ENCODE results near the gene ZDHHC14.

The ZDHHC14 gene

DNA sequence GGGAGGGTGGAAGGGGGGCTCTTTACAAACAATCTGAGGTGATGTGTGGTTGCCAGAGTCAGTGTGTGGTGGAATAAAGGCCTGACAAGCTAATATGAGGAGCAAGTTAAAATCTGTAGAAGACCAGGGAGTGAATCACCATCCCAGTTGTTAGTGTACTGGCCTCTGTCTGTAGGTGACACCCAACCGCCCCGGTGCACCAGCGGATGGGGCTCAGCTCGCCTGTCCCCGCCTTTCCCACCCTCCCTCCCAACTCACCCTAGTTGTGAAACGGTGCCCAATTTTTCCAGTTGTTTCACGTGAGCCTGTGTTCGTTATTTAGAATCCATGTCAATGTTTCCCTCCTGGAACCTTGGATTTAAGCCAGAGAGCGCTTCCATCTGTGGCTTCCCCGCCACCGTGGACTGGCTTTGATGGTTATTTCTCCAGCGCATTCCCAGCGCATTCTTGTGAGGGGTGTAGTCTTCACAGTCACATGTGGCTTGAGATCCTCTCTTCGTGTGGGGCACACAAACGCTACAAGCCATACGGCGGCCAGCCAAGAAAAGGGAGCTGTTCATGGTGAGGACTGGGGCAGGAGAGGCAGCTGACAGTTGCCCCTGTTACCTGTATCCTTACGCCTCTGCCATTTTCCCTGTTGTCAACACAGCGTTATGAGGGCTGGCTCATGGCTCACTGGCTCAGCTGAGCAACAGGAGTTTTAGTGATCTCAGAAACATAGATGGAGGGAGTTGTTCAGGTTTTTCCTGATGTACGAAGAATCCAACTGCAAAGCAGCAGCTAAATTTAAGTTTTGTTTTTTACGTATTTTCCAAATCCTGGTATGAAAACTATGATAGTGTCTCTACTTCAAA, 137.6 kb downstream of the ZDHHC14 start:
- no peak for DNase-seq (ENCODE audit: low read depth)

DNA sequence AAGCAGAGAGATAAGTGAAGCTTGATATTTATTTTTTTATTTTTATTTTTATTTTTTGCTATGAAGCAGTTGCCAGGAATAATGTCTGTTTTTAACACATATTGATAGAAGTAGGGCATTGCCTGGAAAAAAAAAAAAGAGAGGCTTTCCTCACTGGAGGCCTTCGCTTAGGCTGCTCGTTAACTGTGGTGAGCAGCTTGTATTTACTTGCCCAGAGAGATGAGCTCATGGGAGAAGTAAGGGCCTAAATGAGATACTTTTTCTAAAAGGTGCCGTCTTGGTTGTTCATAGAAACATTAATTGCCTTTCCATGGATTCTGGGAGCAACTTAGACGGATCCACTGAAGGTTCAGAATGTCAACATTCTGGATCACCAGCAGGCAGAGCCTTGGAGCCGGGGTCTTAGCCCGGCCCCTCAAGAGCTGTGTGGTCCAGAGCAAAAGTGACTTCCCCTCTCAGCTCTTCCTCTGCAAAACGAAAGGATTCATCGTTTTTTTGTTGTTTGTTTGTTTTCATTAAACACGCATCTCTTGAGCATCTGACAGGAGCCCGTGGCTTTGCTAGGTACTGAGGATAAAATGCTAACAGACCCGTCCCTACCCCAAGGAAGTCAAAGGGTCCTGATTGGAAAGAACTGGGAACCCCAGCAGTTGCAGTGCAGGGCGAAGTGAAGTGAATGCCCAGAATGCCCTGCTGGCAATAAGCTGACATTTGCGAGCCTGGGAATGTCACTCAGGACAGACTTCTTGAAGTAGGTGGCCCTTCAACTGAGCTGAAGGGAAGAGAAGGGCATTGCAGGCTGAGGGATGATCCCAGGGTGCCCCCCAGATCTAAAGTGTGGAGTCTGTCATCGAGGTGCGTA, 138.5 kb downstream of the ZDHHC14 start:
- no peak for DNase-seq (ENCODE audit: low read depth)

DNA sequence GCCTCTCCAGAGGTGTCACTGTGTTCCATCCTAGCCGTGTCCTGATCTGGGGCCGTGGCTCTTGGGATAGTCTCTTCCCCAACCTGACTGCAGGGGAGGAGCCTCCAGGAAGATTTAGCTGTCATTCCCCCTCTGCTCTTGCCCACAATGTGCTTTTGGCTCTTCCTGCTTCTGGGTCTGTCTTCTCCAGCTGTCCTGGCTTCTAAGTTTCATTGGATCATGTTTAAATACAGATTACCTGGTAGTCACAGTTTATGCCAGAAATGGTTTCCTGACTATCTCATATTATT, 139.1 kb downstream of the ZDHHC14 start:
- DNase-seq (ENCODE audit: low read depth) = no peak

DNA sequence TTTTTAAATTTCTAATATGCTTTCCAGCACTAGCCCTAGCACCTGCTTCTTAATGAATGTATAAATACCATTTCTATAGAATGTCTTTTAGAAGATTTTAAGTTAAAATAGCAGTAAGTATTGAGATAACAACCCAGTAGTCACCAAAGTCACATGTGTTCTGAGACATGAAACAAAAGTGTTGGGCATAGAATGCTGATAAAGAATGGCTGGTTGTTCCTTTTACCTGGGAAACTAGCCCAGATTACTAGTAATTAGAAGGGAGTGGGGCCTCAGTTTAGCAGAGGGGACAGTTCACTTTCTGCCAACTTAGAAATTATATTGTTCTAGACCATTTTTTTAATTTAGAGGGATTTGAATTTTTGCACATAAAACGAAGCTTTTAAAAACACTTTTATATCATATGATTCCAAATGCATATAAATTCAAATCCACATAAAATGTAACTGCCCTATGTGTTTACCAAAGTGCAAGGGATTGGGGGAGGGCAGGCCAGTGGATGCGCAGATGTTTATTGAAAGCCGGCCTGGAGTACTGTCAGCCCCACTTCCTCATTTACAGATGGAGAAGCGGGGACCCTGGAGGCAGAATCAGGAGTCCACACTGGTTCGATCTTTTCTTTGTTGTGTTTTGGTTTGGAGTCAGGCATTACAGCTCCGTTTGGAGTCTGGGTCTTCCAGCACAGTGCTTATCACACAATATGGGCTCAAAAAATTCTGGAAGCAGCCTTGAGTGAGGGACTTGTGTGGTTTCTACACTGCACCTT, 139.8 kb downstream of the ZDHHC14 start:
- no peak for DNase-seq (ENCODE audit: low read depth)

DNA sequence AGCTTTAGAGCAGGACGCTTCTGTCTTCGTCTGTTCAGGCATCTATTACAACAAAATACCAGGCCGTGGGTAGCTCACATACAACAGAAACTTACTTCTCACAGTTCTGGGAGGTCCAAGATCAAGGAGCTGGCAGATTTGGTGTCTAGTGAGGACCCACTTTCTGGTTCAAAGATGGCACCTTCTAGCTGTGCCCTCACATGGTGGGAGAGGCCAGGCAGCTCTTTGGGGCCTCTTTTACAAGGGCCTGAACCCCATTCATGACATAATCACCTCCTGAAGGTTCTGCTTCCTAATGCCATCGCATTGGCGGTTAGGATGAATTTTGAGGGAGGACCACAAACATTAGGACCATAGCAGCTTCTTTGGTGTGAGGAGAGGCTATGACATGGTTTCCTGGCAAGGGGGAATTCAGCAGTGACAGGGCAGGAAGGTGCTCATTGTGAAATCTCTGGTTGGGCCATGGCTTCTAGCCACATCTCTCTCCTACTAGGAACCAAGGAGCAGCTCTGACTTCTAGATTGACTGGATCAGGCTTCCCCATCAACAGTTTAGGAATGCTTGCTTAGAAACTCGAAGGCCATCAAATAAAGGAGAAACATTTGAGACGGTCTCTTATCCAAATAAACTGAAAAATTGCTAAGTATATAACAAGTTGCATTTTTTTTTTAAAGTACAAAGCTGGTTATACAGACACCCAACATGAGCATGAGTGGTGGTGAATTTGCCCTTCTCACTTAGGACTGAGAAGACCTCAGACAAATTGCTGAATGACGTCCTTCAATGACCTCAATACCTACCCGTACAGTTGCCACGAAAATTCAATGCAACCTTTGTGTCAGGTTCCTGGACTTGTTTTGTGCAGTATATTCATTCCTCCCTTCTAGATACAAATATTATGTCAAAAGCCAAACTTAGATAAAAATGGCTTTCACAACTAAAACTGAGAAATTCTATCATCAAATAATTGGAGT, 140.7 kb downstream of the ZDHHC14 start:
- DNase-seq (ENCODE audit: low read depth) = no peak

DNA sequence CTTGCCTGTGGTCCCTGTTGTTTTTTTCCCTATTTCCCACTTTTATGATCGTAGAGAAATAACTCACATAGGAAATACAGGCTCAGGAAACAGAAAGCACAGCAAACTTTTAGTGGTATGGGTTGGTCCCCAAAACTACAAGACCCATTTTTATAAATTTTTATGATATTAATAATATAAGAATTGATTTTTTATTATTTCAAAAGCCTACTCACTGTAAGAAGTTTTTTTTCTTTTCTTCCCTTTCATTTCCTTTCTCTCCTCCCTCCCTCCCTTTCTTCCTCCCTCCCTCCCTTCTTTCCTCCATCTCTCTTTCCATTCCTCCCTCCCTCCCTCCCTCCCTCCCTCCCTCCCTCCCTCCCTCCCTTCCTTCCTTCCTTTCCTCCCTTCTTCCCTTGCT, 141.5 kb downstream of the ZDHHC14 start:
- DNase-seq (ENCODE audit: low read depth) = no peak

DNA sequence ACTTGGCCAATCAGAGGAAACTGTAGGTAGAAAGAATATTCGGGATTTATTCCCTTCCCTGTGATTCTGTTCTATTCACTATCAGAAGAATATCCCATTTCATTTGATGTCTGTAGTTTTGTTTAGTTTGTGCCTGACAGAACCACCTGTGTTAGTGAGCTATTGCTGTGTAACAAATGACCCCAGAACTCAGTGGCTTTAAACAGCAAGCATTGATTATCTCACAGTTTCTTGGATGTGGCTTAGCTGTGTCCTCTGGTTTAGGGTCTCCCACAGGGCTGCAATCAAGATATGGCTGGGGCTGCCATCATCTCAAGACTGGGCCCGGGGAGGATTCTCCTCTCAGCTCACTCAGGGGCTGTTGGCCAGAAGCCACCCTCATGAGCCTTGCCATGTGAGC, 143.7 kb downstream of the ZDHHC14 start:
- DNase-seq (ENCODE audit: low read depth) = no peak

GRCh38 chr6:157525292-157525889, 144.4 kb downstream of the ZDHHC14 start:
- no peak for DNase-seq (ENCODE audit: low read depth)

- no peak for DNase-seq (ENCODE audit: low read depth)
Measured at GRCh38 chr6:157525918-157526425, 145.0 kb downstream of the ZDHHC14 start.

- DNase-seq (ENCODE audit: low read depth) = no peak
Measured at GRCh38 chr6:157527471-157527907, 146.5 kb downstream of the ZDHHC14 start.

DNA sequence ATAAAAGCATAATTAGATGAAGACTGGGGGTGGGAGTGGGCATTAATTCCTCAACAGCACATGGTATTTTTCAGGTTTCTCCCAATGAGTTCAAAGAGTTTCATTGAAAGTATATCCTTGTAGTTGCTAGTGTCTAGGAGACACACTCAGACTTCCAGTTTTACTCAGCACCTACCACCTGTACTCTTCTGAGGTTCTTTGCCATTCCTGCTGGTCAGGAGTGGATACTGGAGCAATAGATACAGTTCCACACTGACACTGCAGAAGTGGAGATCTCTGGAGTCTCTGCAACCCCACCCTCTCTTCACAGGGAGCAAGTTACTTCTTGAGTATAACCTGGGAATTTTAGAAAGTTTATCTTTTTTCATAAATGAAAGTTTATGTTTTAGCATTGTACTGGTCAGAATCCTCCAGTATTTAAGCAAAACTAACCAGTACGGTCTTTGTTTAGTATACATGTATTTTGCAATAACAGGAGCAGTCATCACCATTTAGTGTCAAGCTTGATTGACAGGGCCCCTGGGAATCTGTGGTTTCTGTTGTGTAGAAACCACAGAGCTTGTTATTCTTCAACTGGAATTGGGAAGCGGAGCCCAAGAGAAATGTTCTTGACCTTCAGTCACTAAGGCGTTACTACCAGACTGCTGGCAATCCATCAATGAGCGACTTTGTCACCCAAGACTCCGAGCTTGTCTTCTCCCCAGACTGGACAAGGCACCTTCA, 148.1 kb downstream of the ZDHHC14 start:
- no peak for DNase-seq (ENCODE audit: low read depth)

- no peak for DNase-seq (ENCODE audit: low read depth)
Measured at GRCh38 chr6:157529654-157530039, 148.7 kb downstream of the ZDHHC14 start.

GRCh38 chr6:157530126-157530525, 149.1 kb downstream of the ZDHHC14 start:
- DNase-seq (ENCODE audit: low read depth) = no peak

DNA sequence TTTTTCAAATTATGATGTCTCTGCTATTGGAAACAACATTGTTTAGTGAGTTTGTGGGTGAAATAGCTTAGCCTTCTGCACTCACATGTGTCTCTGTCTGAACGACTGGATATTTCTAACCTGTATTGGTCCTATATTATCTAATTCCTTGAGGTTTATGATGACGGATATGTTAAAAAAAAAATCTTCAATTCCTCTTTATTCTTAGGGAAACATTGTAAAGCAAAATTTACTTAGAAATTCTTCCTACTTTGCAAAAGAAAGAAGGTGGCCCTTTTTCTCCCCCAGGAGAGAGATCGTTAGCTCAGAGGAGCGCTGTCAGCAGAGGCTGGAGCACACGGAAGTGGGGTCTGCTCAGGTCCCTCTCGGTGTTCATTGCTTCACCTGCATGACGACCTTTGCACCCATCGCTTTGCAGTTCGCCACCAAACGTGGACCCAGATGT, 149.8 kb downstream of the ZDHHC14 start:
- DNase-seq (ENCODE audit: low read depth) = no peak

DNA sequence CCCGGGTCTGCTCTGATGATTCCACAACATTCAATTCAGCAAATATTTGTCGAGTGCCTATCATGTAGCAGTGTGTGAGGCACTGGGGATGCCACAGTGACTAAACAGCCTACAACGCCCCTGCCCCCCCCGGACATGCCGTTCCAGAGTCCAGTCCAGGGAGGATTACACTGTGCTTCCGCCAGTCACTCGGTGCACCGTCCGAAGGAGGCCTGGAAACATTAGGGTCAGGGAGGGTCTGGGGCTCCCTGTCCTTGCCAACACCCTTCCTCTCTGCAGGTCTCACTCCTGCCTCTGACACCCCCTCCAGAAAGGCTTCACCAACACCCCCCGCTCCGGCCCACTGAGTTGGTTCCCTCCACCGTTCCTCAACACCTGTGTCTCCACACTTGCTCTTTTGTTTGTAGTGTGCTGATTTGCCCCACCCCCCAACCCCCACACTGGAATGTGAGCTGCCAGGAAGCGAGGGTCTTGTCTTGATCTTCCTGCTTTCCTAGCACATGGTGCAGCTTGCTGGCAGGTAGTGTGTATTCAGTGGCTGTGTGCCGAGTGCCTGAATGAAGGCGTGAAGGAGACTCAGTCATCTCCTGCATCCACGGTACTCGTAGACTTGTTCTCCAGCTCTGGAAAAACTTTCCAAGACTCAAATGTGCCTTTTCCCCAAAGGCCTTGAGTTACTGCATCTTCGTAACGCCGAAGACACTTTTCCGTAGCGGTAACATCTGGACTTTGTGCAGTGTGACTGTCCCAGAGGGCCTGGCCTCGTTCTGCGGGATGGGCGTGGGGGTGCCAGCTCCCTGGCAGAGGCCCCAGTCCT, 150.4 kb downstream of the ZDHHC14 start:
- DNase-seq (ENCODE audit: low read depth) = no peak

DNA sequence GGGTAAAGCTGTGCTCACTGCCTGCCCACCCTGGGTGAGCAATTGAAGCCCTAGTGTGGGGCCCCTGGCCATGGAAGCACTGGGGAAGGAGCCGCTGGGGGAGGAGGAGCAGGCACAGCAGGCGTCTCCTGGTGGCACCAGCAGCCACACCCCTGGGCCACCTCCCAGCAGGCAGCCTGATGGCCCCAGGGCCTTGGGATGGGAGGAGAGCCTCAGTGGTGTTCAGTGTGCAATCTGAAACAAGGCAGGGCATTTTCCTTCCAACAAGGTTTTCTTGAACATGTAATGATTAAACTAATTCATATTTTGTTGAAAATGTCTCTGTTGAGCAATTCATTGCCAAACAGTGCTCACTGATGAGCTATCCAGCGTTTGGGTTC, 151.0 kb downstream of the ZDHHC14 start:
- no peak for DNase-seq (ENCODE audit: low read depth)

- DNase-seq (ENCODE audit: low read depth) = no peak
Measured at GRCh38 chr6:157533048-157533871, 152.3 kb downstream of the ZDHHC14 start.
